Measurements from ENCODE around the gene FBXO8. TPM values are rescaled to one million over a fixed set of nuclear protein-coding genes. Genes with fewer than 3 reads are reported as not detected.

FBXO8 gene
- total RNA-seq, 2 experiments from 2014 or later = 12.6 to 12.7 TPM

DNA sequence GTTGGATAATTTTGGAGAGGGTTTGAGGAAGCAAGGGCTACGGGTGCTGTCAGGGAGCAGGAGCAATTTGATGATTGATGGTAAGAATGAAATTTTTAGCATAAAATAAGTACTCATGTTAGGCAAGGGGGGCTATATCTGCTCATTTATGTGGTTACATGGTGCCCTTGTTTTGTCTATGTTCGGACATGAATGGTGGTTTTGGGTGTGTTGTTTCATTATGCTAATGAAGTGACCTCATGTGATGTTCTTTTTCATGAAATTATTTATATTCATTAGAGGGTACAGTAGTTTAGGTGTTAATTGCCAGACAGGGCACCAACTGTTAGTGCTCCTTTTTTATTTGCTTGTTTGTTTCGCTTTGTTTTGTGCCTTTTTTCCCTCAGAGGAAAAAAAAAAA lies 29.5 kb upstream of the FBXO8 start:
- DNase-seq (ENCODE audit: low spot score) = no peak
- Histone ChIP-seq H3K79me2 (ENCODE audit: insufficient read depth, low read depth, low read length) (no peaks in the 10 kb centered on the region), H3K4me2 (ENCODE audit: low read length) (no peak overlapping the region), H4K20me1 (ENCODE audit: insufficient read depth, low read length) (no peaks in the 10 kb centered on the region), H3K9me2 (ENCODE audit: insufficient read depth, low read length) (no peaks in the 10 kb centered on the region), H3K4me3 (ENCODE audit: low read depth, low read length, poor library complexity, severe bottlenecking) (no peak overlapping the region), H3K4me1 (ENCODE audit: insufficient read depth, low read length, poor library complexity, severe bottlenecking) (no peaks in the 10 kb centered on the region), H3K36me3 (ENCODE audit: insufficient read depth, low read length) (peaks cover 44% of the 10 kb centered on the region), H2AFZ (ENCODE audit: low read length) (no peak overlapping the region), H3K9me3 (ENCODE audit: low read length) (no peaks in the 10 kb centered on the region), H3K27ac (ENCODE audit: low read depth, low read length, poor library complexity, severe bottlenecking) (no peak overlapping the region)
- ChIA-PET POLR2A (interaction anchor here (0.7 kb wide), 2 partner anchors 370 to 711 kb away, joined by 4 read pairs; no protein-coding TSS in a partner anchor), CTCF (ENCODE audit: unreplicated experiment) (no interaction called here)
- BruUV-seq (replicated peaks) = no TSS peak
- intact Hi-C loops (cut with micrococcal nuclease; ENCODE audit: unreplicated experiment) = no loop called here
- no peak for TF ChIP-seq CTCF (conservative IDR thresholded peaks at IDR 0.05; ENCODE audit: low read length)
- no peak for TF ChIP-seq EZH2phosphoT487 (IDR thresholded peaks at IDR 0.05; ENCODE audit: borderline replicate concordance, low read depth, low read length)

DNA sequence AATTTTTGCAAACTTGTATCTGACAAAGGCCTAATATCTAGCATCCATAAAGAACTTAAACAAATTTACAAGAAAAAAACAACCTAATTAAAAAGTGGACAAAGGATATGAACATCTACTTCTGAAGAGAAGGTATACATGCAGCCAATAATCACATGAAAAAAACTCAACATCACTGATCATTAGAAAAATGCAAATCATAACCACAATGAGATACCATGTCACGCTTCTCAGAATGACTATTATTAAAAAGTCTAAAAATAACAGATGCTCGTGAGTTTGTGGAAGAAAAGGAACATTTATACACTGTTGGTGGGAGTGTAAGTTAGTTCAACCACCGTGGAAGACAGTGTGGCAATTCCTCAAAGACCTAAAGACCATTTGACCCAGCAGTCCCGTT lies 24.2 kb upstream of the FBXO8 start:
- no TSS peak for BruUV-seq (replicated peaks)
- no peaks in the 10 kb centered on the region for H3K9me3 ChIP-seq (ENCODE audit: low read length)
- no peak overlapping the region for H3K4me3 ChIP-seq (ENCODE audit: low read depth, low read length, poor library complexity, severe bottlenecking)

GRCh38 chr4:174305961-174306360 lies 22.5 kb upstream of the FBXO8 start:
- CTCF ChIA-PET (ENCODE audit: unreplicated experiment) = no interaction called here
- intact Hi-C loops (cut with micrococcal nuclease; ENCODE audit: unreplicated experiment) = no loop called here

More for the DNA sequence above, 24.2 kb upstream of the FBXO8 start:
- Histone ChIP-seq H3K27ac (ENCODE audit: low read depth, low read length, poor library complexity, severe bottlenecking) (no peak overlapping the region), H3K36me3 (ENCODE audit: insufficient read depth, low read length) (peaks cover 69% of the 10 kb centered on the region), H3K79me2 (ENCODE audit: insufficient read depth, low read depth, low read length) (no peaks in the 10 kb centered on the region), H3K9me2 (ENCODE audit: insufficient read depth, low read length) (no peaks in the 10 kb centered on the region), H2AFZ (ENCODE audit: low read length) (no peak overlapping the region), H3K4me1 (ENCODE audit: insufficient read depth, low read length, poor library complexity, severe bottlenecking) (no peaks in the 10 kb centered on the region), H3K4me2 (ENCODE audit: low read length) (no peak overlapping the region), H4K20me1 (ENCODE audit: insufficient read depth, low read length) (no peaks in the 10 kb centered on the region)
- POLR2A ChIA-PET = no interaction called here
- TF ChIP-seq CTCF (conservative IDR thresholded peaks at IDR 0.05; ENCODE audit: low read length) (no peak), EZH2phosphoT487 (IDR thresholded peaks at IDR 0.05; ENCODE audit: borderline replicate concordance, low read depth, low read length) (no peak)
- CTCF ChIA-PET (ENCODE audit: unreplicated experiment) = no interaction called here
- no peak for DNase-seq (ENCODE audit: low spot score)
- intact Hi-C loops (cut with micrococcal nuclease; ENCODE audit: unreplicated experiment) = no loop called here

More at GRCh38 chr4:174305961-174306360, 22.5 kb upstream of the FBXO8 start:
- Histone ChIP-seq H3K9me2 (ENCODE audit: insufficient read depth, low read length) (no peaks in the 10 kb centered on the region), H3K27ac (ENCODE audit: low read depth, low read length, poor library complexity, severe bottlenecking) (no peak overlapping the region), H3K9me3 (ENCODE audit: low read length) (no peaks in the 10 kb centered on the region), H3K4me1 (ENCODE audit: insufficient read depth, low read length, poor library complexity, severe bottlenecking) (no peaks in the 10 kb centered on the region), H2AFZ (ENCODE audit: low read length) (no peak overlapping the region), H3K4me2 (ENCODE audit: low read length) (no peak overlapping the region), H4K20me1 (ENCODE audit: insufficient read depth, low read length) (no peaks in the 10 kb centered on the region), H3K36me3 (ENCODE audit: insufficient read depth, low read length) (peaks cover 67% of the 10 kb centered on the region), H3K79me2 (ENCODE audit: insufficient read depth, low read depth, low read length) (no peaks in the 10 kb centered on the region; the same call in 1 of the 2 replicates), H3K4me3 (ENCODE audit: low read depth, low read length, poor library complexity, severe bottlenecking) (no peak overlapping the region)
- POLR2A ChIA-PET = no interaction called here
- TF ChIP-seq EZH2phosphoT487 (IDR thresholded peaks at IDR 0.05; ENCODE audit: borderline replicate concordance, low read depth, low read length) = no peak
- TF ChIP-seq CTCF (conservative IDR thresholded peaks at IDR 0.05; ENCODE audit: low read length) = no peak
- BruUV-seq (replicated peaks) = no TSS peak
- no peak for DNase-seq (ENCODE audit: low spot score)

All from OCI-LY7 (cell line).